Mucosa of descending colon (tissue), 3 donors: ENCODE measurements around the gene KLHL6. TPM values are rescaled to one million over a fixed set of nuclear protein-coding genes. Genes with fewer than 3 reads are reported as not detected.
A peak's percentile ranks its signal among the peaks of the same experiment; 100 is the strongest.

Source experiments
- ATAC-seq: fragments of 200-7000 bp; cut with Tn5 transposase; one replicate; pipeline ENCODE4 v1.9.1; 2020; ENCODE audit warnings: mild to moderate bottlenecking, moderate library complexity
- DNase-seq, 3 donors: peaks; one replicate each; pipeline ENCODE4 v3.0.0-alpha.2; 2020
- H3K36me3 ChIP-seq: fragments of 200-600 bp; one replicate; pipeline ENCODE4 v1.8.0; 2021; ENCODE audit warnings: low read depth, mild to moderate bottlenecking
- H3K4me1 ChIP-seq: fragments of 200-600 bp; one replicate; pipeline ENCODE4 v1.8.0; 2021; ENCODE audit warnings: low read depth, mild to moderate bottlenecking
- H3K4me3 ChIP-seq: fragments of 200-600 bp; one replicate; pipeline ENCODE4 v1.8.0; 2021; ENCODE audit warnings: mild to moderate bottlenecking
- H3K9me3 ChIP-seq: fragments of 200-600 bp; one replicate; pipeline ENCODE4 v1.8.0; 2021; ENCODE audit warnings: mild to moderate bottlenecking
- CTCF ChIP-seq: fragments of 200-600 bp; IDR thresholded peaks from one replicate; pipeline ENCODE4 v1.8.0; 2022; ENCODE audit warnings: antibody characterized with exemption, mild to moderate bottlenecking
- intact Hi-C, 2 donors: fragments of 100-400 bp; cut with DNase I in 1 of 2; cut with micrococcal nuclease in 1 of 2; formaldehyde crosslinking; loops; one replicate each; pipeline versions ENCODE4 v1.11.0 to v1.11.1; 2022; cut with DNase I, micrococcal nuclease
- total RNA-seq, 3 donors: library from RNA; stranded (reverse); fragmentation: NEBNext Ultra II Directional in 2 of 3; extraction: Animal tissue kit (Norgen Biotek cat#: 25700) in 2 of 3; gene quantifications; one replicate each; pipeline versions ENCODE4 v1.2.1 to v1.2.4, GENCODE V29; 2021 to 2023
- donor health status: DM: no; HTN: no; CAD: no; lungs with moderate emphysema.
- donor health status: DM: no; HTN: no; CAD: no.
- donor health status: DM: no; HTN: yes; CAD: no.

Gene KLHL6
- total RNA-seq, 3 donors from 2014 or later = 1.9 to 3.0 (median 1.9) TPM

- intact Hi-C loops = no loop called here
- no peak for TF ChIP-seq CTCF
- H3K9me3 ChIP-seq = no peaks in the 10 kb centered on the region
- ATAC-seq = peak; percentile 42
- H3K36me3 ChIP-seq = no peaks in the 10 kb centered on the region
- DNase-seq = peak in 1 of 3 donors; percentile 36
- no peaks in the 10 kb centered on the region for H3K4me1 ChIP-seq
- H3K4me3 ChIP-seq = no peak overlapping the region
Measured at GRCh38 chr3:183502237-183503181, 53.0 kb downstream of the KLHL6 start.

GRCh38 chr3:183500981-183501704, 54.4 kb downstream of the KLHL6 start:
- intact Hi-C loops = no loop called here
- Histone ChIP-seq H3K9me3 (no peaks in the 10 kb centered on the region), H3K4me1 (no peaks in the 10 kb centered on the region), H3K4me3 (no peak overlapping the region), H3K36me3 (no peaks in the 10 kb centered on the region)
- DNase-seq (no peak), ATAC-seq (no peak)
- no peak for TF ChIP-seq CTCF

GRCh38 chr3:183500319-183500718, 55.2 kb downstream of the KLHL6 start:
- TF ChIP-seq CTCF = no peak
- H3K9me3 ChIP-seq = no peaks in the 10 kb centered on the region
- no peaks in the 10 kb centered on the region for H3K4me1 ChIP-seq
- DNase-seq (no peak), ATAC-seq (no peak)
- intact Hi-C loops = no loop called here
- H3K4me3 ChIP-seq = no peak overlapping the region
- H3K36me3 ChIP-seq = no peaks in the 10 kb centered on the region

GRCh38 chr3:183498634-183499033, 56.9 kb downstream of the KLHL6 start:
- DNase-seq = no peak
- H3K36me3 ChIP-seq = no peaks in the 10 kb centered on the region
- no peak overlapping the region for H3K4me3 ChIP-seq
- no peaks in the 10 kb centered on the region for H3K4me1 ChIP-seq
- TF ChIP-seq CTCF = no peak
- no peak for ATAC-seq
- no peaks in the 10 kb centered on the region for H3K9me3 ChIP-seq
- intact Hi-C loops = no loop called here

GRCh38 chr3:183497313-183497712, 58.2 kb downstream of the KLHL6 start:
- TF ChIP-seq CTCF = no peak
- Histone ChIP-seq H3K9me3 (no peaks in the 10 kb centered on the region), H3K36me3 (no peaks in the 10 kb centered on the region), H3K4me1 (no peaks in the 10 kb centered on the region), H3K4me3 (no peak overlapping the region)
- ATAC-seq (peak; percentile 56), DNase-seq (no peak)
- intact Hi-C loops = no loop called here
